ENCODE data around the gene TBC1D2B.

DNA sequence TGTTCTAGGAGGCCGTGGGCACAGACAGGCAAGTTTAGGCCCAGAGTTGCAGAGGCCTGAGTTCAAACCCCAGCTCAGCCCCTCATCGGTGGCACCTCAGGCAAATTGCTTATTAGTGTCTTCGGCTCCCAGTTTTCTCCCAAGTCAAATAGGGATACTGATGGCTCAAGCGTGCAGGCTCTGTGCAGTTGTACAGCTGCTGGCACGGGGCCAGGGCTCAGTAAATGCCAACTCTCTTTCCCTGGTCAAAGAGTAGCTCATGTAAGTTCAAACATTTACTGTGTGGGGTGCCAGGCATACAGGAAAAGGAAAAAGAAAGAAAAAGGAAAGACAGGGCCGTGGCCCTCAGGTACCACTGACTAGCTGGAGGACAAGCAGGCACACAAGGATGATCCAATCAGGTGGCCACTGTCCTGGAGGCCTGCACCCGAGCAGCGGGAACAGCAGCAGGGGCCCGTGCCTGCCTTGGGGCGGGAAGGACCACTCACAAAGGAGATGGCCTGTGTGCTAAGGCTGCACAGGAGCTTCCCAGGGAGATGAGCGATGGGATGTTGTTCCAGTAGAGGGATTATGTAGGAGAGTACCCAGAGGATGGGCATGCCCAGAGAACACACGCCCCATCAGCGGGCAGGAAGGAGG, 70.8 kb downstream of the TBC1D2B start:
- TF ChIP-seq, protein P1, sequence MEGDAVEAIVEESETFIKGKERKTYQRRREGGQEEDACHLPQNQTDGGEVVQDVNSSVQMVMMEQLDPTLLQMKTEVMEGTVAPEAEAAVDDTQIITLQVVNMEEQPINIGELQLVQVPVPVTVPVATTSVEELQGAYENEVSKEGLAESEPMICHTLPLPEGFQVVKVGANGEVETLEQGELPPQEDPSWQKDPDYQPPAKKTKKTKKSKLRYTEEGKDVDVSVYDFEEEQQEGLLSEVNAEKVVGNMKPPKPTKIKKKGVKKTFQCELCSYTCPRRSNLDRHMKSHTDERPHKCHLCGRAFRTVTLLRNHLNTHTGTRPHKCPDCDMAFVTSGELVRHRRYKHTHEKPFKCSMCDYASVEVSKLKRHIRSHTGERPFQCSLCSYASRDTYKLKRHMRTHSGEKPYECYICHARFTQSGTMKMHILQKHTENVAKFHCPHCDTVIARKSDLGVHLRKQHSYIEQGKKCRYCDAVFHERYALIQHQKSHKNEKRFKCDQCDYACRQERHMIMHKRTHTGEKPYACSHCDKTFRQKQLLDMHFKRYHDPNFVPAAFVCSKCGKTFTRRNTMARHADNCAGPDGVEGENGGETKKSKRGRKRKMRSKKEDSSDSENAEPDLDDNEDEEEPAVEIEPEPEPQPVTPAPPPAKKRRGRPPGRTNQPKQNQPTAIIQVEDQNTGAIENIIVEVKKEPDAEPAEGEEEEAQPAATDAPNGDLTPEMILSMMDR (IDR thresholded peaks at IDR 0.05), result no peak
- TF ChIP-seq POLR2A (IDR thresholded peaks at IDR 0.05), result no peak

All from lower leg skin (tissue), 3 donors.